ENCODE measurements around the gene RBM25. TPM values are rescaled to one million over a fixed set of nuclear protein-coding genes. Genes with fewer than 3 reads are reported as not detected.
A peak's percentile ranks its signal among the peaks of the same experiment; 100 is the strongest.

The RBM25 gene
- total RNA-seq, 6 experiments from 2014 or later, result 60.2 to 71.2 (median 64.1) TPM

- peaks cover 8% of the 10 kb centered on the region; the same call in 1 of the 2 replicates for H3K36me3 Mint-ChIP-seq (ENCODE audit: low read depth)
- DNase-seq, result no peak
- no peak overlapping the region for H3K4me3 Mint-ChIP-seq
- no peak for TF ChIP-seq CTCF (IDR thresholded peaks at IDR 0.05)
- peaks cover 1% of the 10 kb centered on the region for H3K27me3 Mint-ChIP-seq (ENCODE audit: insufficient read depth)
- peaks cover 34% of the 10 kb centered on the region for H3K4me1 Mint-ChIP-seq (ENCODE audit: low read depth)
- H3K9me3 Mint-ChIP-seq, result no peaks in the 10 kb centered on the region
- H3K27ac Mint-ChIP-seq, result no peak overlapping the region
These were observed 91.4 kb downstream of the RBM25 start for GRCh38 chr14:73149753-73150152.

GRCh38 chr14:73153272-73153671, 94.9 kb downstream of the RBM25 start:
- DNase-seq, result peak; percentile 37
- Mint-ChIP-seq H3K36me3 (ENCODE audit: low read depth) (peaks cover 8% of the 10 kb centered on the region; the same call in 1 of the 2 replicates), H3K9me3 (no peaks in the 10 kb centered on the region), H3K27ac (no peak overlapping the region; the same call in 1 of the 2 replicates), H3K27me3 (ENCODE audit: insufficient read depth) (peaks cover 1% of the 10 kb centered on the region; the same call in 1 of the 2 replicates), H3K4me1 (ENCODE audit: low read depth) (peaks cover 11% of the 10 kb centered on the region), H3K4me3 (no peak overlapping the region)
- TF ChIP-seq CTCF (IDR thresholded peaks at IDR 0.05), result no peak

- H3K4me1 Mint-ChIP-seq (ENCODE audit: low read depth), result no peaks in the 10 kb centered on the region
- no peak for DNase-seq
- H3K27ac Mint-ChIP-seq, result no peak overlapping the region
- no peaks in the 10 kb centered on the region for H3K9me3 Mint-ChIP-seq
- no peak overlapping the region for H3K4me3 Mint-ChIP-seq
- no peaks in the 10 kb centered on the region for H3K27me3 Mint-ChIP-seq (ENCODE audit: insufficient read depth)
- peaks cover 24% of the 10 kb centered on the region for H3K36me3 Mint-ChIP-seq (ENCODE audit: low read depth)
- no peak for TF ChIP-seq CTCF (IDR thresholded peaks at IDR 0.05)
These were observed 103.9 kb downstream of the RBM25 start for GRCh38 chr14:73162251-73162650.

GRCh38 chr14:73166399-73166798, 108.1 kb downstream of the RBM25 start:
- Mint-ChIP-seq H3K4me3 (no peak overlapping the region), H3K4me1 (ENCODE audit: low read depth) (no peaks in the 10 kb centered on the region), H3K27me3 (ENCODE audit: insufficient read depth) (no peaks in the 10 kb centered on the region), H3K27ac (no peak overlapping the region), H3K36me3 (ENCODE audit: low read depth) (peaks cover 25% of the 10 kb centered on the region), H3K9me3 (no peaks in the 10 kb centered on the region)
- no peak for TF ChIP-seq CTCF (IDR thresholded peaks at IDR 0.05)
- no peak for DNase-seq

GRCh38 chr14:73167727-73168126, 109.4 kb downstream of the RBM25 start:
- no peak for TF ChIP-seq CTCF (IDR thresholded peaks at IDR 0.05)
- Mint-ChIP-seq H3K27ac (no peak overlapping the region), H3K4me3 (no peak overlapping the region), H3K36me3 (ENCODE audit: low read depth) (peaks cover 23% of the 10 kb centered on the region), H3K27me3 (ENCODE audit: insufficient read depth) (no peaks in the 10 kb centered on the region), H3K9me3 (no peaks in the 10 kb centered on the region), H3K4me1 (ENCODE audit: low read depth) (no peaks in the 10 kb centered on the region)
- DNase-seq, result no peak

GRCh38 chr14:73168274-73168673, 109.9 kb downstream of the RBM25 start:
- no peak for TF ChIP-seq CTCF (IDR thresholded peaks at IDR 0.05)
- H3K27ac Mint-ChIP-seq, result no peak overlapping the region
- no peaks in the 10 kb centered on the region for H3K4me1 Mint-ChIP-seq (ENCODE audit: low read depth)
- peaks cover 22% of the 10 kb centered on the region for H3K36me3 Mint-ChIP-seq (ENCODE audit: low read depth)
- DNase-seq, result no peak
- H3K27me3 Mint-ChIP-seq (ENCODE audit: insufficient read depth), result no peaks in the 10 kb centered on the region
- no peak overlapping the region for H3K4me3 Mint-ChIP-seq
- no peaks in the 10 kb centered on the region for H3K9me3 Mint-ChIP-seq
